Stomach (tissue), 9 donors: Measurements from ENCODE around the gene DOCK9. TPM values are rescaled to one million over a fixed set of nuclear protein-coding genes. Genes with fewer than 3 reads are reported as not detected.

ENCODE experiments used
- DNase-seq, 2 donors: peaks; one replicate each; pipeline versions ENCODE4 v3.0.0 to v3.0.0-alpha.2; 2013 to 2019
- H3K27ac ChIP-seq, 5 donors: fragments of 200-600 bp in 4 of 5; sonication (generic) in 4 of 5; one replicate each; pipeline ENCODE4 v1.5.1; 2013 to 2019; ENCODE audit warnings: mild to moderate bottlenecking in 1 of 5, moderate library complexity in 1 of 5
- H3K27me3 ChIP-seq, 3 donors: fragments of 200-600 bp; sonication (generic); one replicate each; pipeline ENCODE4 v1.5.1; 2017 to 2019; ENCODE audit warnings: mixed run types in 1 of 3
- H3K36me3 ChIP-seq, 4 donors: fragments of 200-600 bp; sonication (generic); 1 replicate in 3 of 4; 2 replicates in 1 of 4; pipeline ENCODE4 v1.5.1; 2016 to 2019
- H3K4me1 ChIP-seq, 4 donors: fragments of 200-600 bp; sonication (generic); one replicate each; pipeline ENCODE4 v1.5.1; 2016 to 2019
- H3K4me3 ChIP-seq, 4 donors: fragments of 200-600 bp; sonication (generic) in 3 of 4; one replicate each; pipeline ENCODE4 v1.5.1; 2016 to 2019; ENCODE audit warnings: mild to moderate bottlenecking in 1 of 4
- H3K9me3 ChIP-seq, 4 donors: fragments of 200-600 bp; sonication (generic); one replicate each; pipeline ENCODE4 v1.5.1; 2016 to 2019
- CTCF ChIP-seq, 7 experiments: fragments of 450-650 bp in 4 of 7; fragments of 200-600 bp in 3 of 7; sonication (generic) in 3 of 7; IDR thresholded peaks; one replicate each; pipeline ENCODE4 v1.5.1; 2016 to 2019; ENCODE audit warnings: antibody characterized with exemption in 7 of 7, control low read depth in 2 of 7, mild to moderate bottlenecking in 1 of 7
- EP300 ChIP-seq: sonication (generic); formaldehyde crosslinking; IDR thresholded peaks from one replicate; pipeline ENCODE4 v1.6.1; 2017; ENCODE audit warnings: antibody characterized with exemption
- POLR2A ChIP-seq, 4 donors: fragments of 450-650 bp; IDR thresholded peaks; one replicate each; pipeline ENCODE4 v1.6.1; 2016; ENCODE audit warnings: antibody characterized with exemption in 4 of 4, control low read depth in 2 of 4, mild to moderate bottlenecking in 1 of 4, moderate library complexity in 1 of 4
- POLR2AphosphoS5 ChIP-seq, 3 donors: sonication (generic); formaldehyde crosslinking; IDR thresholded peaks; one replicate each; pipeline ENCODE4 v1.6.1; 2016; ENCODE audit warnings: antibody characterized with exemption in 3 of 3
- WGBS, 5 donors: extraction: QIAGEN DNeasy Blood & Tissue Kit in 3 of 5; methylation state at CpG; one replicate each; pipeline versions ENCODE4 v1.1.5 to v1.1.7; 2013 to 2018; 5-methylcytosine and 5-hydroxymethylcytosine counted together
- intact Hi-C: fragments of 100-400 bp; cut with DNase I; formaldehyde crosslinking; loops from one replicate; pipeline ENCODE4 v1.15.1; 2023; ENCODE audit warnings: low total_unique reads
- polyA plus RNA-seq, 3 donors: library from polyadenylated mRNA; stranded (reverse); fragments of 200-250 nt; gene quantifications; one replicate each; pipeline ENCODE4 v1.2.3, GENCODE V29; 2013
- total RNA-seq, 5 donors: library from RNA; depleted of rRNA; stranded (reverse); fragments of >200 nt; gene quantifications; one replicate each; pipeline versions ENCODE4 v1.1.0 to v1.2.3, GENCODE V29; 2014 to 2016
- donor health status: healthy with polysubstance abuse.
- donor health status: Bipolar disorder and iron deficiency.
- donor health status: healthy.

DOCK9 gene
- total and polyA plus RNA-seq, 8 donors: 8.7 to 97.9 (median 49.2) TPM

- no peak for DNase-seq
- WGBS, 5 donors: 88 to 95% (median 94%) methylated on average over 3 of the region's 3 CpGs
- Histone ChIP-seq H3K36me3 (no peaks in the 10 kb centered on the region), H3K4me1 (peaks cover 0 to 3% (median 0%) of the 10 kb centered on the region in 4 donors), H3K4me3 (no peak overlapping the region), H3K9me3 (no peaks in the 10 kb centered on the region), H3K27me3 (no peaks in the 10 kb centered on the region), H3K27ac (no peak overlapping the region)
- intact Hi-C loops: no loop called here
- TF ChIP-seq CTCF (IDR thresholded peaks at IDR 0.05) (no peak), POLR2AphosphoS5 (IDR thresholded peaks at IDR 0.05) (no peak), POLR2A (IDR thresholded peaks at IDR 0.05) (no peak), EP300 (no peak)
Measured at GRCh38 chr13:98942997-98943396, 34.9 kb downstream of the DOCK9 start.

DNA sequence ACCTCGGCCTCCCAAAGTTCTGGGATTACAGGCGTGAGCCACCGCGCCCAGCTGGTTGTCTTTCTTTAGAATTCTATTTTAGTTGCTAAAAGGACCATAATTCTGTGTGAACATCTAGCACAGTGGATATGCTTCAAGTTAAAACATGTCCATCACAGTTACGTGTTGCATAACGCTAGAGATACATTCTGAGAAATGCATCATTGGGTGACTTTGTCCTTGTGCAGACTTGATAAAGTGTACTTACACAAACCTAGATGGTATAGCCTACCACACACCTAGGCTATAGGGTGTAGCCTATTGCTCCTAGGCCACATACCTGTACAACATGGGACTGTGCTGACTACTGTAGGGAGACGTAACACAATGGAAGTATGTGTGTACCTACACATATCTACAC, 35.4 kb downstream of the DOCK9 start:
- intact Hi-C loops: no loop called here
- Histone ChIP-seq H3K36me3 (no peaks in the 10 kb centered on the region), H3K4me3 (no peak overlapping the region), H3K27me3 (no peaks in the 10 kb centered on the region), H3K9me3 (no peaks in the 10 kb centered on the region), H3K4me1 (peaks cover 0 to 3% (median 0%) of the 10 kb centered on the region in 4 donors), H3K27ac (no peak overlapping the region)
- DNase-seq: no peak
- 94 to 99% (median 97%) methylated on average over 7 of the region's 7 CpGs for WGBS, 5 donors
- TF ChIP-seq POLR2A (IDR thresholded peaks at IDR 0.05) (no peak), POLR2AphosphoS5 (IDR thresholded peaks at IDR 0.05) (no peak), EP300 (no peak), CTCF (IDR thresholded peaks at IDR 0.05) (no peak)

- WGBS, 5 donors: 93 to 96% (median 95%) methylated on average over 4 of the region's 4 CpGs
- TF ChIP-seq CTCF (IDR thresholded peaks at IDR 0.05): no peak
- no peak for TF ChIP-seq POLR2A (IDR thresholded peaks at IDR 0.05)
- TF ChIP-seq EP300: no peak
- TF ChIP-seq POLR2AphosphoS5 (IDR thresholded peaks at IDR 0.05): no peak
- H3K9me3 ChIP-seq: no peaks in the 10 kb centered on the region
- H3K4me1 ChIP-seq: peaks cover 0 to 3% (median 0%) of the 10 kb centered on the region in 4 donors
- no peaks in the 10 kb centered on the region for H3K27me3 ChIP-seq
- no peak overlapping the region for H3K4me3 ChIP-seq
- intact Hi-C loops: no loop called here
- no peak overlapping the region for H3K27ac ChIP-seq
- DNase-seq: no peak
- H3K36me3 ChIP-seq: no peaks in the 10 kb centered on the region
Measured at GRCh38 chr13:98941536-98941935, 36.3 kb downstream of the DOCK9 start.

- H3K27ac ChIP-seq: no peak overlapping the region
- 82 to 95% (median 83%) methylated on average over 5 of the region's 5 CpGs for WGBS, 5 donors
Measured at GRCh38 chr13:98941126-98941525, 36.7 kb downstream of the DOCK9 start.

More at GRCh38 chr13:98941126-98941525, 36.7 kb downstream of the DOCK9 start:
- DNase-seq: no peak
- no peaks in the 10 kb centered on the region for H3K9me3 ChIP-seq
- intact Hi-C loops: no loop called here
- H3K4me3 ChIP-seq: no peak overlapping the region
- TF ChIP-seq EP300 (no peak), CTCF (IDR thresholded peaks at IDR 0.05) (no peak), POLR2AphosphoS5 (IDR thresholded peaks at IDR 0.05) (no peak), POLR2A (IDR thresholded peaks at IDR 0.05) (no peak)
- H3K4me1 ChIP-seq: peaks cover 0 to 3% (median 0%) of the 10 kb centered on the region in 4 donors
- H3K36me3 ChIP-seq: no peaks in the 10 kb centered on the region
- H3K27me3 ChIP-seq: no peaks in the 10 kb centered on the region
